ENCODE results near the gene ACVR1B. TPM values are rescaled to one million over a fixed set of nuclear protein-coding genes. Genes with fewer than 3 reads are reported as not detected.
A peak's percentile ranks its signal among the peaks of the same experiment; 100 is the strongest.

Gene ACVR1B
- total RNA-seq, 1 donor from 2014 or later: 9.3 TPM

DNA sequence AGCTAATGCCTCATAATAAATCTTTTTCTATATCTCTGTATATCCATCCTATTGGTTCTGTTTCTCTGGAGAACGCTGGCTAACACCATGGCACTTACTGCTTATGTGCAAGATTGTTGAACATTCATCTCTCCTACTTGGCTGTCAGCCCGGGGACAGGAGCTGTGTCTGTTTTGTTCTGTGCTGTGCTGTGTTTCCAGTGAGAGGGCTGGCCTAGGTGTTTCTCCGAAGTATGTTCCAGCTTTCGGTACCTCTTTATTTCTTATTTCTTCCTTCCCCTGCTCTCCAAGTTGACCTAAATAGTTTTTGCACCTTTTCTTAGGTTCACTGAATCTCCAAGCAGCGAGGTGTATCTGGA, 80.9 kb downstream of the ACVR1B start:
- no peak for DNase-seq (ENCODE audit: low spot score)
- intact Hi-C loops (cut with DNase I): loop anchor here (10.0 kb wide), 1 partner anchor 1012 kb away; no protein-coding TSS in a partner anchor

DNA sequence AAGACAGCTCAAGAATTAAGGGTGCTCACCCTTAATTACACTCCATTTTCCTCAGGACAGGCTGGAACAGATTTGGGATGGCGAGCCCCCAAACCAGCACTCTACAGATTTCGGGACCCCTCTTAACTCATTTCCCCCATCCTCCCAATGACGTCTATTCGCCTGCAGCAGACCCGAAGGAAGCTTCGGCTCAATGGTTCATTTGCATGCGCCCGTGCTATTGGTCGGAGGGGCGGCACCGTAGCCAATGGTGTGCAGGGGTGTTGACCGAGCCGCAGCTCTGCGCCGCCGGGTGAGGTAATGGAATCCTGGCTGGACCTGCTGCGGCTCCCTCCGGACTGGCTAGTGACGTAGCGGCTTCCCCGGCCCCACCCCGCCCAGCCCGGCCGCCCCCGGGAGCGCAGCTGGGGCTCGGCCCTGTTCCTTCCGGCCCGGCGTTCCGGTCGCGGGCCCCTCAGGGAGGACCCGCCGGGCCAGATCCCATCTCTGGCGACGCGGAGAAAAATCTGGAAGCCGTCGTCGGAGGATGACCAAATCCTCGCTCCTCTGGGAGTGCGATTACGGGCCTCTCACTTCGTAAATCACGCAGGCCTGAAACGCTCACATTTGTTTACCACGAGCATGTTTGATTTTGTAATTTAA, 81.4 kb downstream of the ACVR1B start:
- intact Hi-C loops (cut with DNase I): loop anchor here (10.0 kb wide), 1 partner anchor 1012 kb away; no protein-coding TSS in a partner anchor
- DNase-seq (ENCODE audit: low spot score): peak; percentile 100

DNA sequence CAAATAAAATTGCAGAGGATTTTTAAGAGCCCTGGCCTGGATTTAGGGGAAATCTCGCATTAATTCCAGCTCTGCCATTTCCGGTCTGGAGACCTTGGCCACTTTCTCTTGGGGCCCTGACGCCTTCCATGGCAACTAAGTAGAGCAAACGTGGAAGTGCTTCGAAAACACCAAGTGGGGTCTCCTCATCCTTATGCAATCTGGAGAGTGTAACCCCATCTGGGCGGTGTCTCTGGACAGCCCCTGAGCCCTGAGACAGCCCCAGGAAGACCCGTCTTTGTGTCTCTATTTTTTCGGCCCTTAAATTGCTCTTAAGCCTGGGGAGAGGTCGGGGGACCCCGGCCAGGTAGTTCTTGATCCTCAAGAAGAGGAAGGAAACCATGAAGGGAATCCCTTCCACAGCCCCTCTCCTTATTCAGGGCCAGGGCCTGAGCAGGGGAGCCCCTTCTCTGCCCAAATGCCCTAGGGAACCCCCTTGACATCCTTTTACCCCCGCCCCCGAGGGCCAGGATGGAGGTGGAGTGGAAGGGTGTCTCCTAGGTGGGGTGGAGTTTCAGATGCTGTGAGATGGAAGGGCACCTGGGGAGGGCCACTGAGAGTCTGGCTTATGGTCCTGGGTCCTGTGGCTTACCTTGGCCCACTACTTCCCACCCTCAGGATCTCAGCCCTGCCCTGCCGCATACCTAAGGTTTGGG, 82.1 kb downstream of the ACVR1B start:
- intact Hi-C loops (cut with DNase I): loop anchor here (10.0 kb wide), 1 partner anchor 1011 kb away; no protein-coding TSS in a partner anchor
- no peak for DNase-seq (ENCODE audit: low spot score)

DNA sequence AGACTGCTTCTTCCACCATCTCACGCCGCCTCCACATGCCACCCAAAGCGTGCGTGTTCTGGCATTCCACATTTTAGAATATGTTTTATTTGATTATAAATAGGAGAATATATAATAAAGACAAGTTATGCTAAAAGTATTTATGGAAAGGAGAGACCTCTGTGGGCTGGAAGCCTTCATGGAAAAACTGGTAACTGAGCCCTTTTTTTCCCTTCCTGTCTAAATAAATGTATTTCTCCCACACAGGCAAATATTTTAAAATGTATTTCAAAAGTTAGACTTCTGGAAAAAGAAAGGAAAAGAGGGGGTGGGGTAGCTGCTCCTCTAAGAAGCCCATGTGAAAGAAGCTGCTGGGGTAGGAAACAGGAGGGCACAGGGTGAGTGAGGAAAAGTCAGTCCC, 83.7 kb downstream of the ACVR1B start:
- intact Hi-C loops (cut with DNase I): loop anchor here (10.0 kb wide), 1 partner anchor 1010 kb away; no protein-coding TSS in a partner anchor
- no peak for DNase-seq (ENCODE audit: low spot score)

DNA sequence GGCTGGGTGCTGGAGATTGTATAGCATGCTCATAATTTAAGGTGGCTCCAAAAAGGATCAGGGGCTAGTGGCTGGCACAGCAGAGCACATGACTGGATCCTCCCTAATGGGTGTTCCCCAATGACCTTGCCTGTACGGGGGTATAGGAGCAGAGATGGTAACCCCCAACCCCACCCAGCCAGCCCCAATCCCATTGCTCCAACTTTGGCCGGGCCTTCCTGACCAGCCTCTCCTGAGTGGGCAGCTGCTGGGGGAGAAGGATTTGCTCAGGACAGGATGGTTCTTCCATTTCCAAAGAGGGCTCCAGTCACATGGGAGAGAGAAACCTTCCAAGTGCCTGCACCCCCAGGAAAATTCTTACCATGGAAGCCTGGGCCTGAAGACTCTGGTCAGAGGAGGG, 84.4 kb downstream of the ACVR1B start:
- no peak for DNase-seq (ENCODE audit: low spot score)
- intact Hi-C loops (cut with DNase I): loop anchor here (2.0 to 10.0 kb wide), 2 partner anchors 15 to 1009 kb away; partner anchors contain the start of gene NR4A1

DNA sequence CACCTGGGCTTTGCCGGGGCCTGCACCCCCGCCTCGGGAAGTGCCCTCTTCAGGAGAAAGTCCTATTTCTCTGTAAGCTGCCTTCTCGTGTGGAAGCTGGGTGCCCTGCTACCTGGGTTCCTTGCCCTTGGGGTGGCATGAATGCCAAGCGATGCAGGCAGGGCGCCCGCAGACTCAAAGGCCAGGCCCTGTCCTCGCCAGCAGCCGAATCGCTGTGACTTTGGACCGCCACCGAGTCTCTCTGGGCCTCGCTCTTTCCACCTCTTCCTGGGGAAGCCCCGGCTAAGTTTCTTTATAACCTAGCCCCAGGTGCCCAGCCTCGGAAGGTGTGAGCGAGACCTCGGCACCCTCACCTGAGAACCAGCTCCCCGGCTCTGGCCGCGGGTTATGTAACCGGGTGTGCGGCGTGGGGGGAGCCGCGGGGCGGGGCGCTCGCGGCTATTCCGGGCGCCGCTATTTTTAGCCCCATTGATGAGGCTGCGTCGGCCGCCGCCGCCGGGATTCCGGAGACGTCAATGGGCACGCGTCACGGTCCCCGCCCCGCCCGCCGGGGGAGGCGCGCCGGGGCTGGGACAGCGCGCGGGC, 85.2 kb downstream of the ACVR1B start:
- intact Hi-C loops (cut with DNase I): loop anchor here (2.0 to 10.0 kb wide), 2 partner anchors 14 to 1008 kb away; partner anchors contain the start of gene NR4A1

DNA sequence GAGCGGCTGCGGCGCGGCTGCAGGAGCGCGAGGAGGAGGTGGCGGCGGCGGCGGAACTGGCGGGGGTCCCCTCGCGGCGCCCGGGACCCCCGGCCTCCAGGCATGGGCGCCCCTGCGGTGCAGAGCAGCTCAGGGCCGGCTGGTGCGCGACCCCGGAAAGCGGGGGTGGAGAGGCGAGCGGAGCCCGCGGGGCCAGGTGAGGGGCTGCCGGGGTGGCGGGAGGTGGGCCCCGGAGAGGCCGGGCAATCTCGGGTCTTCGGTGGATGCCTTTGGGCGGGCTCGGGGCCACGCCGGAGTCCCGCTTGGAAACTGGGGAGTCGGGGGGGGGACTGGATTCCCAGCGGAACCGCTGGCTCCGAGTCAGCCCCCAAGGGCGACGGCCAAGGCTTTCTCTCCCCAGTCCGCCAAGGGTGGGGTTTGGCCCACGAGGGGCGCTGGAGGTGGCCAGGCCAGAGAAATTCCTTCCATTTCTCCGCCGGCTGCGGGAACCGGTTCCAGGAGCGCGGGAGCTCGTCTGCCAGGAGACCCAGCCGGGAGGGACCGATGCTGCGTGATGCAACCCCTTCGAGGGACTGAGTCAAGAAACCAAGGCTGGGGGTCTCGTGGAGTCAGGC, 85.9 kb downstream of the ACVR1B start:
- no peak for DNase-seq (ENCODE audit: low spot score)
- intact Hi-C loops (cut with DNase I): loop anchor here (2.0 to 10.0 kb wide), 2 partner anchors 13 to 1007 kb away; partner anchors contain the start of gene NR4A1

More for the DNA sequence above, 85.2 kb downstream of the ACVR1B start:
- DNase-seq (ENCODE audit: low spot score): peak; percentile 94

DNA sequence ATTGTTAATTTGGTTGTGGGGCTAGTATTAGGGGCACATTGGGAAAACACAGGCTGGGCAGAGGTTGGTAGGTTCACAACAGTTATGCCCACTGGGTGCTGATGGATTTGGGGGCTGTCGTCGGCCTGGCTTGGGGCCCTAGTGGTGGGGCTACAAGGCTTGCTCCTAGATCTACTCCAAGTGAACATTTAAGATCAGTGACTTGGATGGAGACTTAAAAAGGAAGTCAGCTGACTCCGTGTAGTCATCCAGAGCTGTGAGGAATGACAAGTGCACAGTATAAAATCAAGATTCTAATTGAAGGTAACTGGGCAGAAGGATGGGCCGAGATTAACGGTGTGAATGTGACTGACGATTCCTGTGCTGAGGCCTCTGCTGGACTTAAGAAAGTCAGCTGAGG, 86.9 kb downstream of the ACVR1B start:
- intact Hi-C loops (cut with DNase I): loop anchor here (10.0 kb wide), 1 partner anchor 1006 kb away; no protein-coding TSS in a partner anchor
- no peak for DNase-seq (ENCODE audit: low spot score)

DNA sequence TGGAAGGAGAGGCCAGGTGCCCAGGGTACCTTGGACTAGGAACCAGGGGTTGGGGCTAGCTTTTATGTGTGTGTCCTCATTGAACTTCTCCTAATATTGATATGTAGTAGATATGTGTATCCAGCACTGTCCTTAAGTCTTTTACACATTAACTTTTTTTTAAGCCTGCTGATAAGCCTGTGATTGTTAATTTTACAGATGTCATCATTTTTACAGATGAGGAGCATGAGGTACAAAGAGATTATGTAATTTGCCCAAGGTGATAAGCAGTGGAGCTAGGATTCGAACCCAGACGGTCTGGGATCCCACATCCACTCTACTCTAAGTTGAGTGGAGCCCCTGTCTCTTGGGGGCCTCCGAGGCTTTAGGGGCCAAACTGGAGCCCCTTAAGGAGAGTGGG, 89.5 kb downstream of the ACVR1B start:
- no peak for DNase-seq (ENCODE audit: low spot score)
- intact Hi-C loops (cut with DNase I): loop anchor here (5.0 to 10.0 kb wide), 2 partner anchors 156 to 834 kb away; no protein-coding TSS in a partner anchor

DNA sequence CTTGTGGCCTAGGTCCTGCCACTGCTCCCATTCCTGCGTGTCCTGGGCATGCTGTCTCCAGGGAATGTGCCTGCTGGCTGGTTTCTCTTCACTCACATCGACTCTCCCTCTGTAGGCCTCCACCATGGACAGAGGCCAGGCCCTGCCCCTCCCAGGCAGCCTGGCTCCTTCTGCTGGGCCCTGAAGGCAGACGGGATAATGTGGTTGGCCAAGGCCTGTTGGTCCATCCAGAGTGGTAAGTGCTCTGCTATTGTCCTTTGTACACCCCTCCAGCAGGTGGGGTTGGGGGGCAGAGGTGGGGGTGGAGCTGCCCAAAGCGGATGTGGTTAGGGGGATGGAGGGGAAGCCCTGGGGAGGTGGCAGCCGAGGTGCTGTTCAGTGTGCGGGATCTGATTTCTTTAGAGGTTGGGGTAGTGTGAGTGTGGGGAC, 90.2 kb downstream of the ACVR1B start:
- peak; percentile 87 for DNase-seq (ENCODE audit: low spot score)
- intact Hi-C loops (cut with DNase I): loop anchor here (5.0 to 10.0 kb wide), 2 partner anchors 156 to 833 kb away; no protein-coding TSS in a partner anchor

DNA sequence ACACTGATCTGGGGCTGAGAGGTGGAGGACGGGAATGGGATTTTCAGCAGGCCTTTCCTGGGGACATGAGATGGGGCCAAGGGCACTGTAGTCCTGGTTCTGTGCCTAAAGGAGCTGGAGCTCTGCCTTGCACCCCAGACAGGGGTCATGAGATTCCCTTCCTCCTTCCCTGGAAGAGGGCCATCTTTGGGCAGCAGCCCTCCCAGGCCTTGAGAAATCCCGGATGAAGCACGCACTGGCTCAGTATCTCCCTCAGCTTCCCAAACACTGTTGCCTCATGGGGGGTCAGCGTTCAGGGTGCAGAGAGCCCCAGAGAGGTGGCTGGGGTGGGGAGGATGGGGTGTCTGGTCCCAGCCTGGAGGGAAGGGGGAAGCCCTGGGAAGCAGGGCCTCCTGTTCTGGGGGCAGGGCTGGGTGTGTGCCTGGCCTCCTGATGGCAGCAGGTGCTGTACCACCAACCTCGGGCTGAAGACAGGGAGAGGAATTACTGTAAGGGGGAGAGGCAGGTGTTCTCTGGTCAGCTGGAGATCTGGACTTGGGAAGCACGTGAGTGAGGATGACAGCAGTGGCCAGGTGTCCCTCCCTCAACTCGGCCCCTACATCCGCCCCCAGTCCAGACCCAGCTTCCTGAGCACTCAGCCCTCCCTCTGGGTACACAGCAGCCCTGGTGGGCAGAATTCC, 91.3 kb downstream of the ACVR1B start:
- DNase-seq (ENCODE audit: low spot score): no peak
- intact Hi-C loops (cut with DNase I): loop anchor here (5.0 to 10.0 kb wide), 2 partner anchors 154 to 832 kb away; no protein-coding TSS in a partner anchor

DNA sequence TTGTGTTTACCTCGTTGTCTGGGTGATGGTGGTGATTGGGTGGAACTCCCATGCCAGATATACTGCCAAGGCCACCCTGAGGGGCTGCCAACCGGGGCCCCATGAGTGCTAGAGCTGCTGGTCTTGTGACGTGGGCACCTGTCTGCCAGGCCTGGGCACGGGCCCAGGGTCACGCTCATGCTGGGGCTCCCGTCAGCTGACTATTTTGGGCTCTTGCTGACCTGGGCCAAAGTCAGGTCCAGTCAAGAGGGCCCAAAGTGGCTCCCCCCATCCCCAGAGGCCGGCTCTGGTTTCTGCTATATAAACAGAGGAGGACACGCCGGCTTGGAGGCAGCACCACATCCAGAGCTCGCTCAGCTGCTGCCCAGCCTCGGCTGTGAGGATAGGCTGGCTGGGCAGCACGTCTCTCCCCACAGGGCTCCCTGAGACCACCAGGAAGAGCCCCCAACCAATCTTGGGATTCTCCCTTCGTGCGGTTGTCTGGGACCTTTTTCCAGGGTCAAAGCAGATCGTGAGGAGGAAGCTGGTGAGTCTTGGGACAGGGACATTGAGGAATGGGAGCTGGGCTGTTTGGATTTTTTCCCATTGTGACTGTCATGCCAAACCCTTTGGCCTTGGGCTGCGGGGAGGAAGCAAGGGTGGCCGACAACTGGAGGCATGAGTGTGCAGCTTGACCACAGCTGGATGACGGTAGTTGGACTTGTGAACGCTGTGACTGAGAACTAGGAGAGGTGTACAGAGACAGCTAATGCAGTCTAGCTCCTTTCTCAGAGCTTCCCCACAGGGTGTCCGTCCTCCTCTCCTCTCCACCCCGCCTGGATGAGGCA, 92.1 kb downstream of the ACVR1B start:
- intact Hi-C loops (cut with DNase I): loop anchor here (2.0 to 10.0 kb wide), 3 partner anchors 17 to 831 kb away; no protein-coding TSS in a partner anchor
- DNase-seq (ENCODE audit: low spot score): peak; percentile 89

DNA sequence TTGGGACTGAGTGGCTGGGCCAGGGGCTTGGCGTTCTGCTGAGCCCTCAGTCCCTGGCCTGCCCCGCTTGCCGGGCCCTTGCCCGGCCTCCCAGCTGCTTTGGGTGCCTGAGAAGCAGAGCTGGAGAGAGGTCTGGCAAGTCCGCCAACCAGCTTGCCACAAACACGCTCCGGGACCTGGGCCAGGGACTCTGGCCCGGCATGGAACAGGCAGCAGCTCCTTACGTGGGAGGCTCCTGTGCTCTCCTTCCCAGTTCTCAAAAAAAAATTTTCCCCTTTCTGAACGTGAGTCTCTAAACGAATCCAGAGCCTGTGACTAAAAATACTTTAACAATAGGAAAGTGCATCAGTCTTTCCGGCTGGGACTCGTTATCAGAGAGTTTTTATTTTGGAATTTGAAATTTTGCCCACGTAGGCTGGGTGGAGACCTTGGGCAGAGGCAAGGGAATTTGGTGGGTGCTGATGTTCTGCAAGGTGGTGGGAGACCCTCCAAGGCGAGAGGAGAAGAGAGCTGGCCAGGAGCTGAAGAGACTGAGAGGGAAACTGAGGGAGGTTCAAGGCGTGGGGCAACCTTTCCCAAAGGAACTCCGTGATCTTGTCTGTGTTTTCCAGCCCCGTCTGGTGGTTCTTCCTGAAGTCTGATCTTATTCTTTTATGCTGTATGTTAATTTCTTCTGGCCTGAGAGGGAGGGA, 92.9 kb downstream of the ACVR1B start:
- peak; percentile 91 for DNase-seq (ENCODE audit: low spot score)
- intact Hi-C loops (cut with DNase I): loop anchor here (2.0 to 10.0 kb wide), 3 partner anchors 18 to 830 kb away; no protein-coding TSS in a partner anchor

DNA sequence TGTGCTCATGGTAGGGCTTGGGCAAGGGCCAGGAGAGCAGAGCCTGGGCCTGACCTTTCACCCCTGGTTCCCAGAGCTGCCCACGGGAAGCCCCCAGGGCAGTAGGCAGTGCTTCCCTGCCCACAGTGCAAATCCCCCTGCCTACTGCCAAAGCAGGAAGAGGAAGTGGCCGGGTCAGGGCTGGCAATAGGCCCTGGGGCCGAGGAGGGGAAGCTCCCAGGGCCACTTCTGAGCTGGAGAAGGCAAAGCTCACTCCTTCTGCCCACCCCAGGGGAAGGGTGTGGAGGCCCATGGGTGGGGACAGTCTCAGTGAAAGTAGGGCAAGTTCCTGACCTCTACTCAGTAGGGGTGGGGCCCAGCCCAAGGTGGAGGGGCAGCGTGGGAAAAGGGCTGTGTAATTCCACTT, 94.3 kb downstream of the ACVR1B start:
- intact Hi-C loops (cut with DNase I): loop anchor here (2.0 to 10.0 kb wide), 2 partner anchors 19 to 829 kb away; no protein-coding TSS in a partner anchor
- peak; percentile 82 for DNase-seq (ENCODE audit: low spot score)

Measured in cardiac septum (tissue), 1 donor.